Activated CD4-positive, CD25-positive, alpha-beta regulatory T cell treated with anti-CD3 and anti-CD28 coated beads, Interleukin-2, amount 50 U/mL, for 72 hours (primary cell): Measurements from ENCODE around the gene BABAM1.

ENCODE experiments used
- DNase-seq: peaks from one replicate; pipeline ENCODE4 v3.0.0; 2021

The BABAM1 gene

GRCh38 chr19:17304386-17305215 lies 37.4 kb downstream of the BABAM1 start:
- no peak for DNase-seq

GRCh38 chr19:17305216-17305516 lies 37.9 kb downstream of the BABAM1 start:
- no peak for DNase-seq

GRCh38 chr19:17305517-17306284 lies 38.5 kb downstream of the BABAM1 start, which contains the start of gene MRPL34:
TSS of gene MRPL34 (plus strand) at chr19:17305872. CDS start at chr19:17305893, 21 bp downstream.
- DNase-seq: peak; percentile 92

- no peak for DNase-seq
These were observed 39.1 kb downstream of the BABAM1 start for GRCh38 chr19:17306285-17306714.

GRCh38 chr19:17307876-17308377 lies 40.7 kb downstream of the BABAM1 start:
- DNase-seq: no peak

- DNase-seq: peak; percentile 96
These were observed 42.1 kb downstream of the BABAM1 start, which contains the start of gene DDA1 for GRCh38 chr19:17309198-17309964. TSS of gene DDA1 (plus strand) at chr19:17309563. CDS start at chr19:17309655, 92 bp downstream.

- DNase-seq: no peak
These were observed 42.8 kb downstream of the BABAM1 start for GRCh38 chr19:17309965-17310461.

- no peak for DNase-seq
These were observed 44.4 kb downstream of the BABAM1 start for GRCh38 chr19:17311455-17312188.

GRCh38 chr19:17312189-17313113 lies 45.2 kb downstream of the BABAM1 start:
- DNase-seq: no peak

- DNase-seq: no peak
These were observed 46.9 kb downstream of the BABAM1 start for GRCh38 chr19:17314007-17314593.

- no peak for DNase-seq
These were observed 51.7 kb downstream of the BABAM1 start for GRCh38 chr19:17318966-17319365.

GRCh38 chr19:17319473-17320238 lies 52.4 kb downstream of the BABAM1 start:
- no peak for DNase-seq

GRCh38 chr19:17320435-17320834 lies 53.2 kb downstream of the BABAM1 start:
- no peak for DNase-seq

GRCh38 chr19:17321655-17322489 lies 54.6 kb downstream of the BABAM1 start:
- no peak for DNase-seq

- DNase-seq: no peak
These were observed 55.6 kb downstream of the BABAM1 start for GRCh38 chr19:17322854-17323253.

- no peak for DNase-seq
These were observed 56.2 kb downstream of the BABAM1 start for GRCh38 chr19:17323300-17323963.

- peak; percentile 51 for DNase-seq
These were observed 56.7 kb downstream of the BABAM1 start for GRCh38 chr19:17323964-17324332.
